Neural progenitor cell (in vitro differentiated cells): ENCODE results near the gene ANKS1B. TPM values are rescaled to one million over a fixed set of nuclear protein-coding genes. Genes with fewer than 3 reads are reported as not detected.

Experiments
- DNase-seq: peaks from one replicate; pipeline ENCODE4 v3.0.0-alpha.2; 2016; ENCODE audit warnings: low spot score
- H2AFZ ChIP-seq: fragments of 200-600 bp; sonication (generic); replicated peaks from 2 replicates; pipeline ENCODE4 v1.6.1; 2016; ENCODE audit warnings: antibody characterized with exemption
- H3F3A ChIP-seq: fragments of 200-600 bp; sonication (generic); 2 replicates; pipeline ENCODE4 v1.6.1; 2016; ENCODE audit warnings: antibody characterized with exemption, low read depth
- H3K27ac ChIP-seq: fragments of 200-600 bp; sonication (generic); 2 replicates; pipeline ENCODE4 v1.5.1; 2016; ENCODE audit warnings: mild to moderate bottlenecking
- H3K27me3 ChIP-seq: fragments of 200-600 bp; sonication (generic); 2 replicates; pipeline ENCODE4 v1.6.1; 2016; ENCODE audit warnings: mild to moderate bottlenecking, moderate library complexity
- H3K36me3 ChIP-seq: fragments of 200-600 bp; sonication (generic); 2 replicates; pipeline ENCODE4 v1.5.1; 2016
- H3K4me1 ChIP-seq: fragments of 200-600 bp; sonication (generic); 2 replicates; pipeline ENCODE4 v1.6.1; 2016; ENCODE audit warnings: mixed run types
- H3K4me2 ChIP-seq: fragments of 200-600 bp; sonication (generic); 2 replicates; pipeline ENCODE4 v1.6.1; 2016
- H3K4me3 ChIP-seq: fragments of 200-600 bp; sonication (generic); 2 replicates; pipeline ENCODE4 v1.5.1; 2016
- H3K79me2 ChIP-seq: fragments of 200-600 bp; sonication (generic); 2 replicates; pipeline ENCODE4 v1.6.1; 2016; ENCODE audit warnings: low read depth
- H3K9ac ChIP-seq: fragments of 200-600 bp; sonication (generic); 2 replicates; pipeline ENCODE4 v1.6.1; 2016
- H3K9me3 ChIP-seq: fragments of 200-600 bp; sonication (generic); 2 replicates; pipeline ENCODE4 v1.5.1; 2016; ENCODE audit warnings: low read depth
- H4K20me1 ChIP-seq: fragments of 200-600 bp; sonication (generic); 2 replicates; pipeline ENCODE4 v1.6.1; 2016; ENCODE audit warnings: low read depth
- H3K27ac Mint-ChIP-seq: 3 replicates; pipeline ENCODE4 v1.8.0; 2021; ENCODE audit warnings: mixed read lengths
- H3K27me3 Mint-ChIP-seq: 2 replicates; pipeline ENCODE4 v1.8.0; 2022; ENCODE audit warnings: low read depth, mild to moderate bottlenecking, inconsistent platforms, moderate library complexity, mixed read lengths; ENCODE audit not compliant: insufficient read depth
- H3K36me3 Mint-ChIP-seq: 3 replicates; pipeline ENCODE4 v1.8.0; 2021; ENCODE audit warnings: mixed read lengths
- H3K4me1 Mint-ChIP-seq: 3 replicates; pipeline ENCODE4 v1.8.0; 2021; ENCODE audit warnings: mixed read lengths
- H3K4me3 Mint-ChIP-seq: 3 replicates; pipeline ENCODE4 v1.8.0; 2021; ENCODE audit warnings: mild to moderate bottlenecking, moderate library complexity, mixed read lengths
- H3K9me3 Mint-ChIP-seq: 3 replicates; pipeline ENCODE4 v1.8.0; 2020; ENCODE audit warnings: mixed read lengths
- CTCF ChIP-seq: fragments of 200-600 bp; sonication (generic); IDR thresholded peaks from 2 replicates; pipeline ENCODE4 v1.5.1; 2017; ENCODE audit warnings: antibody characterized with exemption, mild to moderate bottlenecking
- EZH2 ChIP-seq: fragments of 200-600 bp; sonication (generic); IDR thresholded peaks from 2 replicates; pipeline ENCODE4 v1.6.1; 2017; ENCODE audit warnings: antibody characterized with exemption, mild to moderate bottlenecking, moderate library complexity
- EZH2phosphoT487 ChIP-seq: fragments of 200-600 bp; sonication (generic); IDR thresholded peaks from 2 replicates; pipeline ENCODE4 v1.6.1; 2017; ENCODE audit warnings: antibody characterized with exemption
- total RNA-seq: library from RNA; depleted of rRNA; stranded (reverse); fragments of >200 nt; gene quantifications from 2 replicates; pipeline ENCODE4 v1.2.3, GENCODE V29; 2015; ENCODE audit warnings: low replicate concordance

Gene ANKS1B
- total RNA-seq, 1 donor from 2014 or later: 7.9 TPM

- Mint-ChIP-seq H3K9me3 (peaks cover 2% of the 10 kb centered on the region), H3K4me1 (no peaks in the 10 kb centered on the region), H3K4me3 (no peak overlapping the region), H3K36me3 (peaks cover 1% of the 10 kb centered on the region), H3K27me3 (no peaks in the 10 kb centered on the region), H3K27ac (no peak overlapping the region)
- Histone ChIP-seq H3K9me3 (no peaks in the 10 kb centered on the region), H3K9ac (no peak overlapping the region), H3K4me3 (no peak overlapping the region), H3K27me3 (peaks cover 25% of the 10 kb centered on the region), H4K20me1 (no peaks in the 10 kb centered on the region), H3K27ac (no peak overlapping the region), H3K4me2 (no peak overlapping the region), H3K4me1 (no peaks in the 10 kb centered on the region), H3K79me2 (no peaks in the 10 kb centered on the region), H3K36me3 (no peaks in the 10 kb centered on the region), H3F3A (no peaks in the 10 kb centered on the region), H2AFZ (peak overlapping the region; percentile 28)
- TF ChIP-seq EZH2phosphoT487 (no peak), CTCF (no peak), EZH2 (no peak)
- no peak for DNase-seq
Observed at GRCh38 chr12:98885778-98886177, 1099.0 kb downstream of the ANKS1B start.

GRCh38 chr12:98883231-98883630 is 1101.5 kb downstream of the ANKS1B start:
- Mint-ChIP-seq H3K27me3 (no peaks in the 10 kb centered on the region), H3K4me3 (no peak overlapping the region), H3K36me3 (peaks cover 1% of the 10 kb centered on the region), H3K4me1 (no peaks in the 10 kb centered on the region), H3K9me3 (peaks cover 2% of the 10 kb centered on the region), H3K27ac (no peak overlapping the region)
- H4K20me1 ChIP-seq: no peaks in the 10 kb centered on the region
- no peak overlapping the region for H3K4me3 ChIP-seq
- H3K27me3 ChIP-seq: peaks cover 1% of the 10 kb centered on the region
- TF ChIP-seq CTCF (no peak), EZH2 (no peak), EZH2phosphoT487 (no peak)
- no peak overlapping the region for H3K9ac ChIP-seq
- no peaks in the 10 kb centered on the region for H3F3A ChIP-seq
- H3K27ac ChIP-seq: no peak overlapping the region
- H2AFZ ChIP-seq: no peak overlapping the region
- H3K79me2 ChIP-seq: no peaks in the 10 kb centered on the region
- no peaks in the 10 kb centered on the region for H3K9me3 ChIP-seq
- no peaks in the 10 kb centered on the region for H3K36me3 ChIP-seq
- H3K4me1 ChIP-seq: no peaks in the 10 kb centered on the region
- DNase-seq: no peak
- no peak overlapping the region for H3K4me2 ChIP-seq

GRCh38 chr12:98882526-98882925 is 1102.2 kb downstream of the ANKS1B start:
- Mint-ChIP-seq H3K4me1 (no peaks in the 10 kb centered on the region), H3K27me3 (no peaks in the 10 kb centered on the region), H3K4me3 (no peak overlapping the region), H3K36me3 (peaks cover 1% of the 10 kb centered on the region), H3K9me3 (peaks cover 2% of the 10 kb centered on the region), H3K27ac (no peak overlapping the region)
- H2AFZ ChIP-seq: no peak overlapping the region
- H3K4me1 ChIP-seq: no peaks in the 10 kb centered on the region
- no peak overlapping the region for H3K9ac ChIP-seq
- no peak overlapping the region for H3K27ac ChIP-seq
- no peaks in the 10 kb centered on the region for H3K36me3 ChIP-seq
- no peaks in the 10 kb centered on the region for H3K79me2 ChIP-seq
- TF ChIP-seq EZH2 (no peak), CTCF (no peak), EZH2phosphoT487 (no peak)
- H3K4me3 ChIP-seq: no peak overlapping the region
- H3K27me3 ChIP-seq: no peaks in the 10 kb centered on the region
- H3K4me2 ChIP-seq: no peak overlapping the region
- no peaks in the 10 kb centered on the region for H3F3A ChIP-seq
- DNase-seq: no peak
- no peaks in the 10 kb centered on the region for H4K20me1 ChIP-seq
- H3K9me3 ChIP-seq: no peaks in the 10 kb centered on the region

GRCh38 chr12:98873776-98874175 is 1111.0 kb downstream of the ANKS1B start:
- no peak overlapping the region for H3K4me2 ChIP-seq
- no peak overlapping the region for H2AFZ ChIP-seq
- Mint-ChIP-seq H3K27me3 (no peaks in the 10 kb centered on the region), H3K9me3 (no peaks in the 10 kb centered on the region), H3K36me3 (no peaks in the 10 kb centered on the region), H3K4me1 (peaks cover 4% of the 10 kb centered on the region), H3K27ac (no peak overlapping the region), H3K4me3 (no peak overlapping the region)
- H4K20me1 ChIP-seq: no peaks in the 10 kb centered on the region
- no peak overlapping the region for H3K27ac ChIP-seq
- no peak overlapping the region for H3K9ac ChIP-seq
- peaks cover 14% of the 10 kb centered on the region for H3F3A ChIP-seq
- no peaks in the 10 kb centered on the region for H3K36me3 ChIP-seq
- no peaks in the 10 kb centered on the region for H3K27me3 ChIP-seq
- DNase-seq: no peak
- H3K4me1 ChIP-seq: peaks cover 16% of the 10 kb centered on the region
- no peaks in the 10 kb centered on the region for H3K9me3 ChIP-seq
- no peak overlapping the region for H3K4me3 ChIP-seq
- no peaks in the 10 kb centered on the region for H3K79me2 ChIP-seq
- TF ChIP-seq CTCF: no peak
- TF ChIP-seq EZH2phosphoT487: no peak
- no peak for TF ChIP-seq EZH2
